ENCODE measurements around the gene GBA2.

Gene GBA2

DNA sequence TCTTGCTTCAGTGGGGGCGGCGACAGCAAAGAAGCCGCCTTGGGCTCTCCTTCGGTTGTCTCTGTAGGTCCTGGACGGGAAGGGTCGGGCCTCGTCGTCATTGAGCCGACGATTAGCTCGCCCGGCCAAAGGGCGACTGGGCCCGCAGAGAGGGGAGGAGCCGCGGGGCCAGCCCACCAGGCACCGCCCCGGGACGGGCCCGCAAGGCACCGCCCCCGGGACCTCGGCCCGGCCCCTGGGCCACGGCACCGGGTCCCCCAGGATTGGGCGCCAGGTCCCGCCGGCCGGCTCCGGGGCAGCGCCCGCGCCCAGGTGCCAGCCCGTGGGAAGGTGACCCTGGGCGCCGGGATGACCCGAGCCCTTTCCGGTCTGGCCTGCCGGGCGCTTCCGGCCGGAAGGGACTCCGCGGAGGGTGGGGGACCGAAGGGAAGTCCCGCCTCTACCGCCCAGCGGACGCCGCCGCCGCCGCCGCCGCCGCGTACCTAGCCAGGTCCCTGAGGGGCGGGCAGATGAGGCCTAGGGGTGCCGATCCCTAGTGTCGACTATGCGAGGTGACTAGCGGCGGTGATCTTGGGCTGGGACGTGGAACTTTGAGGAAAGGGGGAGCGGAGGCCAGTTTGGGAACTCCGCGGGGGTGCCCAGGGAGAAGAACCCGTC is at the start of gene GBA2, which contains the start of gene RGP1:
TSS of gene GBA2 (minus strand) at position 371 of the 657 bp plus-strand sequence. CDS start 524 bp downstream, outside the sequence.
TSS of gene RGP1 (plus strand) at position 430 of the 657 bp plus-strand sequence. CDS start 469 bp downstream, outside the sequence.
- peak; percentile 78 for DNase-seq

DNA sequence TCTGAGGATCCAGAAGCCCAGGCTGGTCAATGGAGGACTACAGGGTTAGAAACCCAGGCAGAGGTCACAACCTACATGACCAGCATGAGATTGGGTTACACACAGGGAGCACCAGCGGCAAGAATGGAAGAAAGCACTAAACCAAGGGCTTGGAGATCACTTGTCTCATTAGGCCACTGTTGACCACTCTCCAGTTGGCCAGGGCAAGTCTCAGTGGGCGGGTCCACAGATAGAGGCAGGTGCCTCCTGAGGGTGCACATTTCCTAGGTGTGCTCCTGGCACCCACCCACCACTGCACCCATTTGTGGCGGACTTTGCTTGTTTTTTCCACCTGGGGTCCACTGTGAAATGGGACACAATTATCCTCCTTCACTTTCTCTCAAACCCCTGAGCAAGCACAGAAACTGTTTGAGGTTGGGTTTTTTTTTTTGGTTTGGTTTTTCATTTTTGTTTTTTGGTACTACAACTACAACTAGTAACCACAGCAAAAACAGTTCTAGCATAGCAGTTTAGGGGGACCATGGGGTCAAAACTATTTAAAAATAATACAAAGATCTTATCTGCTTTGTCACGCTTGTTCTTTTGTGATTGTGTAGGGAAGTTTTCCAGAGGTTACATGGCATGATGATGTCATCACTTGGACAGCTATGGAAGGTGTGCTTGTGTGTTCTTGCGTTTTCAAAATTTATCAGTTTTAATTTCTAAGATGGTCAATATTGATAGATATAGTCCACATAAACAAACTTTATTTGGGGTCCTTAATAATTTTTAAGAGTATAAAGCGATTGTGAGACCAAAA is 48.5 kb upstream of the GBA2 start:
- no peak for DNase-seq

DNA sequence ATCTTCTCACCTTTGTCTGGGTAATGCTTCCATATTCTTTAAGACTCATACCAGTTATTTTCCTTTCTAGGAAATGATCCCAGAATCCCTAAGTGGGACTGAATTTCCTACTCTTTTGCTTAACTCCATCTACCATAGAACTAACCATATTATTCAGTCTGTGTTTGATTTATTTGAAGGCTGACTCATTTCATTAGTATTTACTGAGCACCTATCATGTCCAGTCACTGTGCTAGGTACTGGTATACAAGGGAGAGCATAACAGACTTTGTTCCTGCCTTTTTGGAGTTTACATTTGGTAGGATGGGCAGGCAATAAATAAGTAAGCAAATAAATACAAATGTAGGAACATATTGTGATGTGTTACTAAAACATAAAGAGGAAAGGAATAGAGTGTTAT is 46.7 kb upstream of the GBA2 start:
- DNase-seq, result no peak

DNA sequence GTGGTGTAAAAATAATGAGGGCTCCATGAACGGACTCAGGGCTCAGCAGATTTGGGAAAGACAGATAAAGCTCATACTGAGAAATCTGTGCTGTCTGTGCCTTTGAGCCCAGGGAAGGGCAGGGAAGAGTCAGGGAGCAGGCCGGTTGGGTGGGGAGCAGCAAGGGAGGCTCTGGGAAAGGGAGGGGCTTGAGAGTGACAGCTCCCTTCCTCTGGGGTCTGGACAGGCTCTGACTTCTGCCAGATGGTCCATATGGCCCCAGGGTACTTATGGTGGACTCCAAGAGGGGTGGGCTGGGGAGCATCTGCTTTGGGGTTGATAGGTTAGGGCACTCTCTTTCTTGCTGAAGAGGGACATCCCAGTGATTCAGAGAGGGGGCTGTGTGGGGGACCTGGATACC is 44.4 kb upstream of the GBA2 start:
- DNase-seq, result no peak

DNA sequence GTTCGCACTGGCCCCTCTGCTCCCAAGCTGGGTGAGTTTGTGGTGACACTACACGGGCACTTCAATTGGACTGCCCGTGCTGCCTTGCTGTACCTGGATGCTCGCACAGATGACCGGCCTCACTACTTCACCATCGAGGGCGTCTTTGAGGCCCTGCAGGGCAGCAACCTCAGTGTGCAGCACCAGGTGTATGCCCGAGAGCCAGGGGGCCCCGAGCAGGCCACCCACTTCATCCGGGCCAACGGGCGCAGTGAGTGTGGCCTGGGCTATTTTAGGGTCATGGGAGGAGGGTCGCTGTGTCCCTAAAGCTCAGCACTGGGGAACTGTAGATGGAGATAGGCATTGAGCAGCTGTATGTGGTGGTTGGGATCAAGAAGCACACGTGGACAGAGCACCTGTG is 43.8 kb upstream of the GBA2 start:
- no peak for DNase-seq

DNA sequence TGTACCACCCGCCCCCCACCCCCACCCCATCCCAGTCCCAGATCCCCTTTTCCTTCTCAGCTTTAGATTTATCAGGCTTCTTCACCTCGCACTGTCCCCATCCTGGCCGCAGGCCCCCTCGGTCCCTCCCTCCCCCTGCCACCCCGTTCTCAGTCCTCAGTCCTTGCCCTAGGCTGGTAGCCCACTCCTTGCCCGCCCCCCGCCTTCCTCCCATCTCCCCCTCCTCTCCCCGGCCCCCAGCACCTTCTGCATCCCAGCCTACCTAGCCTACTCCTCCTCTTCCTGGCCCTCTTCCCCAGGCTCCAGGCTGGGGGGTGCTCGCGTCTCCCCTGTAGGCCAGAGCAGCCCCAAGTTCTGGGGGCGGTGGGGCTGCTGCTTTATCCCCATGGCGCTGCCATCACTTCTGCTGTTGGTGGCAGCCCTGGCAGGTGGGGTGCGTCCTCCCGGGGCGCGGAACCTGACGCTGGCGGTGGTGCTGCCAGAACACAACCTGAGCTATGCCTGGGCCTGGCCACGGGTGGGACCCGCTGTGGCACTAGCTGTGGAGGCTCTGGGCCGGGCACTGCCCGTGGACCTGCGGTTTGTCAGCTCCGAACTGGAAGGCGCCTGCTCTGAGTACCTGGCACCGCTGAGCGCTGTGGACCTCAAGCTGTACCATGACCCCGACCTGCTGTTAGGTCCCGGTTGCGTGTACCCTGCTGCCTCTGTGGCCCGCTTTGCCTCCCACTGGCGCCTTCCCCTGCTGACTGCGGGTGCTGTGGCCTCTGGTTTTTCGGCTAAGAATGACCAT is 43.2 kb upstream of the GBA2 start:
- DNase-seq, result no peak

DNA sequence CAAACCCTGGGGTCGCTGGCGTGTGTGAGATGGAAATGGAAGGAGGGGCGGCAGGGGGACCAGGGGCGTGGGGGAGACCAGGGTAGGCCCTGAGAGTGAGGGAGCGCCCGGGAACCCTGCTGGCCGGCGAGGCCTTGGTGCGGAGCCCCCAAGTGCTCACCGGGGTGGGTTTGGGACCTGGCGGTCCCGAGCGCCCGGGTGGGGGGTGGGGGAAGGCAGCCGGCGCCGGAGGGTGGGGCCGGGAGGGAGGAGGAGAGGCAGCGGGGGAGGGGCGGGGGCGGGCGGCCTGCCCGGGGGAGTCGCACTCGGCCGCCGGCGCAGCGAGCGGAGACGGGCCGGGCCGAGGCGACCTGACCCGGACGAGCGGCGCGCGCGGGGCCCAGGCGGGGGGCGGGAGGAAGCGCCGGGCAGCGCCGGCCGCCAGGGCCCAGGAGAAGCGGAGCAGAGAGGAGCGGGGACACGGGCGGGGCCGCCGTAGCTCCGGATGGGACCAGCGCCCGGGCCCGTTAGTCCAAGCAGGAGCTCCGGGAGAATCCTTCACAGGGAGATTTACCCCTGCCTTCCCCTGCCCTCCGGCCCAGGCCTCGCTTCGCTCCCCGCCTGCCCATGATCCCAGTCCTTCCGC is 42.4 kb upstream of the GBA2 start, which contains the start of gene NPR2:
TSS of gene NPR2 (plus strand) at position 295 of the 625 bp plus-strand sequence. CDS start 818 bp downstream, outside the sequence.
- DNase-seq, result no peak

DNA sequence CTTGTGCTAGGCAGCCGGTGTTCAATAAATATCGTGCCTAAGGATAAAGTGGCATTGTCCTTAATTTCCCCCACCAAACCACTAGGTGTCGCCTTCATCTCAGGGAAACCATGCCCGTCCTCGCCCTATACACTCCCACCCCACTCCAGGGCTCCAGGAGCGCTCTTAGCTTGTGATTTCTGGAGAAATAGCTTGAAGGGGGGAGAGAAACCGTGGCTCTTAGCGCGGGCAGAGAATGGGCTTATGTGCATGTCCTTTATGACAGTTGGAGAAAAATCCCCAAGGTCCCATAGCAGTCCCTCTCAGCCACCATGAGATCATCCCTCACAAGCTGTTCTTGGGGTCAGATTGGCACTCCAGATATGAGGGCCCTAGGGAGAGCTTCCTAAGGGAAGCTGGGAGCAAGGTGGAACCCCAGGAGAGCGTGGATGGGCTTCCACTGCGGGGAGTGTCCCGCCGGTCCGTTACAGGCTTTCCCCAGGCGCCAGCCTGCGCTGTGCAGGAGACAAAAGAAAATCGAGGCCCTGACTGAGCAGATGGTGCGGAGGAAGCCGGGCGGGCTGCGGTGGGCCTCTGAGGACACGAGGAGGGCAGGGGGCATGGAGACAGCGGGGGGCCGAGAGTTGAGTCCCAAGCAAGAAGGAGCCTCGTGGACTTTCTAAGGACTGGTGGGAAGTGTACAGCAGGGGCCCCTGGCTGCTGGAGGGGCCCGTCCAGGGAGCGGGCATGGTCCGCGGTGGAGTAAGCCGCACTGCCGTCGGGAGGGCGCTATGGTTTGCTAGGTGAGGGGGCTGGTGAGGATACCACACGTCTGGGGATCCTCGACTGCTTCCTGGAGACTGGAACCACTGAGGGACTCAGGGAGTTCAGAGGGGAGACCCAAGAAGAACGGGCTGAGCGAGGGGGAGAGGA is 41.6 kb upstream of the GBA2 start:
- DNase-seq, result peak; percentile 68

DNA sequence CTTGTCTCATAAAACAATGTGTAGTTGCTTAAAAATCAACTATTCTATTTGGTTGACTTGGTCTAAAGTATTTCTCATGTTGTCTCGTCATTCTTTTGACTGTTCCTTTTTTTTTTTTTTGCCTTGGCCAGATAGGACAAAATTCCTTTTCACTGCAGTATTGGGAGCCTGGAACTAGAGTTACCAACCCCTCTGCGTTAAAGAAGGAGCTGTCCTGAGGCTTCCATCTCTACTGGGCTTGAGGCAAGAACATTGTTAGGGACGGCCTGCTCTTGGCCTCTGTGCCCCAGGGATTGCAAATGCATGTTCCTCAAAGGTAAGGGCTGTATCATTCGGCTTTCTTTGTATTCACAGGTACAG is 41.0 kb upstream of the GBA2 start:
- DNase-seq, result no peak

DNA sequence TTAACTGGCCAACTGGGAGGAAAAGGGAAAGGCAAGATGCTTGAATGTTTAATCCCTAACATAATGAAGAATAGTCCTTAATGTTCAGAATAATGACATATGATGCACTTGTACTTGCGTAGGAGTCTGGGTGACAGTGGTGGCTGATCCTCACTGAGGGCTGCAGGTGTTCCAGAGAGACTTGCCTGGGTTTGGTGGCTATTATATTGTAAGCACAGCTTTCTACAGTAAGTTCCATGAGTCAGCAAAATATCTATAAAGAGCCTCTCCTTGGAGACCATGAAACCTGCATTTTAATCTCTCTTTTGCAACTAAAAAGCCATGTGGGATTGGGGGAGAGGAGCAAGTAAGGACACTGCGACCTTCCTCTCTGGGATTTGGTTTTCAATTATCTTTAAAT is 40.5 kb upstream of the GBA2 start:
- DNase-seq, result no peak

DNA sequence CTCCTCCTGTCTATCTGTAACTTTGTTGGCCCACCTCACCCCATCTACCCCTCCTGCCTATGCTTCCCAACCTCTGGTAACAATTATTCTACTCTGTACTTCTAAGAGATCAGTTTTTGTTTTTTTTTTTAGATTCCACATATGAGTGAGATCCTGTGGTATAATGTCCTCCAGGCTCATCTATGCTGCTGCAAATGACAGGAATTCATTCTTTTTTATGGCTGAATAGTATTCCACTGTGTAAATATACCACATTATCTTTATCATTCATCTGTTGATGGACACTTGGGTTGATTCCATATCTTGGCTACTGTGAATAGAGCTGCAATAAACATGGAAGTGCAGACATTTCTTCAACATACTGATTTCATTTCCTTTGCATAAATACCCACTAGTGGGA is 34.4 kb upstream of the GBA2 start:
- no peak for DNase-seq

DNA sequence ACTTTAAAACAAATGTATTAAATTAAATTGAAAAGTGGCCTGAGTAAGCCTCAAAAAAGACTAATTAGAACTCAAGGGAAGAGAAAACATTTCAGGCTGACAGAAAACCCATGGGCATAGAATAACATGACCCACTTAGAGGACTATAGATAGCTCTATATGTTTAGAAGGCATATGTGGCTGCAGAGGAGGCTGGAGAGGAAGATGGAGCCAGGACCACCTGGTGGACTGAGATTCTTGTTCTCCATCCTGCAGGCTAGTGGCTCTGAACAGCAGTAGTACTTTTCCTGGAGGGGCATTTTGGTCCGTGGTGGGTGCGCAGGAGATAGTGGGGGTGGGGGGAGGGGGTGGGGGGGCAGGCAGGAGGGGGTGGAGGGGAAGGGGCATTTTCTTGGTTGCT is 32.0 kb upstream of the GBA2 start:
- DNase-seq, result no peak

DNA sequence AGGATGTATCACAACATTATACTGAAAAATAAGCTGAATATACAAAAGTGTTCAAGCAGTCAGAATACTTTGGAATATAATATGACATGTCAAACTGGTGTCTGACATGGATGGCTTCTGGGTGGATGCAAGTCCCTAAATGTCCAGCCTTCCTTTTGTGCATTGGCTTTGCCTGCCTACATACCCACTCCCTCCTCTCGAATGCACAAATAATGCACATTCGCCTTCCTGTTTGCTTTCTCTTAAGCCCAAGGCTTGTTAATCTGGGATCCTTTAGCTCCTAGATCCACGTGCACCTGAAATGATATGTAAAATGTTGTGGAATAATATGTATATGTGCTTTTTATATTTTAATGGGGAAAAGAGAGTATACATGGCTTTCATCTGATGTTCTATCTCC is 29.5 kb upstream of the GBA2 start:
- no peak for DNase-seq

DNA sequence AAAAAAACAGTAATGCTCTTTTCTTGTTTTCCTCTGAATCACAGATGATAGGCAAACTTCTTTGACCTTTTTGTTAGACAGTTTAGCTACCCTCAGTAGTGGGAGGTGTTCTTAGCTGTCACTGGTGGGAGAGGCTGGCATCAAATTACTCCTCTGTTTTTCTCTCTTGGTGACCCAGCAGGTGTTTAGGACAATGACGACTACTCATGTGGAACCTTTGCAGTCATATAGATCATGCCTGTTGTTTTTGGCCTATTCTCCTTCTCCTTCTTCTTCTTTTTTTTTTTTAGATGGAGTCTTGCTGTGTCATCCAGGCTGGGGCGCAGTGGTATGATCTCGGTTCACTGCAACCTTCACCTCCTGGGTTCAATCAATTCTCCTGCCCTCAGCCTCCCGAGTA is 27.0 kb upstream of the GBA2 start:
- peak; percentile 92 for DNase-seq

DNA sequence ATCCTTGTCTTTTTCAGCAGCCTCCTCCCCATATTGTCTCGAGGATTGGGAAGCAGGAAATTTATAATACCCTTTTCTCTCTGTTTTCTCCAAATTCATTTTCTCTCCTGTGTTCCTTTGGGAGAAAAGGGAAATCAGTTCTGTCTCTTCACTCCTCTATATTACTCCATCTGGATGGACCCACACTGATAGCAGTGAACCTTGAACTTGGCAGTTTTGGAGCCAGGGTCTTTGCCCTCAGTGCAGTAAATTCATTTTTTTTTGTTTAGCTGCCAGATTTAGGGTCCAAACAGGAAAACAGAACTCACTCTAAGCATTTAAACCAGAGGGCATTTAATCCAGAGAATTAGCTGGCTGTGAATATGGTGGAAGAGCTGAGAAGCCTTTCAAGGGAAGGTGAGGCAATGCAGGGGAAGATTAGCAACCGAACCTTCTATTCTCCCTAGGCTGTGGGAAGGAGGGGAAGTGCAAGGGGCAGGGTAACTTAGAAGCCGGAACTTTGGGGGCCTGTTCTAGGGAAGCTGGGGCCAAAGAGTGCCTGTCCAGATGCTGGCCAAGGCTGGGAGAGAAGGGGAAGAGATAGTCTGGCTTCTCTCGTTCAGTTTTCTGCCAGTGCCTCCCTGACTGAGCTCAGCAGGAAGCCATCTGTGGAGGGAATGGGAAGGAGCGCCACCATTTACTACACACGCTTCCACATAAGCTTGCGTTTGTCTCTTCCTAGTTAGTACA is 26.0 kb upstream of the GBA2 start:
- peak; percentile 35 for DNase-seq

DNA sequence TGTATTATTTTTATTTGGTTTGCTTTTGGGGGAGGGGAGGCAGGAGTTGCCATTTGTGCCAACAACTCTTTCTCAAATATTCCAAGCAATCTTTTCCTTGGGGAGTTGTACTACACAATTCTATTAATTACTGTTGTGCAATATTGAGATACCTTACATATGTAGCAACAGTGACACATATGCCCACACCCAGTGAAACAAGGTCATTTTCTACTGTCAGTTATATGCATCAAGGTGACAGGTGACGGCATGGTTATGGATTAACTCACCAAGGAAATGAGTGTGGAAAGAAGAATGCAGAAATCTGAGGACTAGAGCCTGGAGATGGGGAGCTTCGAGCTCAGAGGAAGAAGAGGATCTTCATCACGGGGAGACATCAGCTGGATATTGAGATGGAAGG is 22.9 kb upstream of the GBA2 start:
- DNase-seq, result peak; percentile 18

DNA sequence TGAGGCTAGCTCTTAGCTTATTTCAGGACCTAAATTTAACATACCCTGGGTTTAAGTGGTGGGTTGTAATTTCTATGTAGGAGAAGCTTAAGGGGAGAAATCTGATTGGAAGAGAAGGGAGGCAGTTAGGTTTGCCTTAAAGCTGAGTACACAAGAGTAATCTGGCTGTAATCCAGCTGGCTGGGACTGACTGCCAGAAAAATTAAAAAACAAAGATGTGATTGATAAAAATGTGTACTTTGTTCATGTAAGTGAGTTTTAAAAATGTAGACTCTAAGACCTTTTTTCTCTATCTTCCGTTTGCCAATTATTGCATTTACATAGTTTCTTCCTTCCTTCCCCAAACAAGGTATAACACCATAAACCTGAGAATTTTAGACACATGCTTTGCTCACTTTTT is 22.5 kb upstream of the GBA2 start:
- DNase-seq, result peak; percentile 64

DNA sequence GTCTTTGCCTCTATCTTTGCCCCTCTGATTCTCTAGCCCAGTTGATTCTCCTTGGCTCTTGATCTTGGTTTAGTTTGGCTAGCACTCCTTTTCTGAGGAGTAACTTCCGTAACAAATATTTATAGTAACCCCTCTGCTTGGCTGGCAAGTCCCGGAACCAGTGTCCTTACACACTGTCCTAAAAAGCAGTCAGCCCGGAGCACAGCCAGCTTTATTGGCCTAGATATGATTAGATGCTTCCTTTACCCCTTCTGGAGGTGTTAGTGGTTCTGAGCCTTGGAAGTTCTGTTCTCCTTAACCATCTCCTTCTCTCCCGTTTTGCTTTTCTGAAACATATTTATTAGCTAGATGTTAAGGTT is 22.0 kb upstream of the GBA2 start:
- no peak for DNase-seq

DNA sequence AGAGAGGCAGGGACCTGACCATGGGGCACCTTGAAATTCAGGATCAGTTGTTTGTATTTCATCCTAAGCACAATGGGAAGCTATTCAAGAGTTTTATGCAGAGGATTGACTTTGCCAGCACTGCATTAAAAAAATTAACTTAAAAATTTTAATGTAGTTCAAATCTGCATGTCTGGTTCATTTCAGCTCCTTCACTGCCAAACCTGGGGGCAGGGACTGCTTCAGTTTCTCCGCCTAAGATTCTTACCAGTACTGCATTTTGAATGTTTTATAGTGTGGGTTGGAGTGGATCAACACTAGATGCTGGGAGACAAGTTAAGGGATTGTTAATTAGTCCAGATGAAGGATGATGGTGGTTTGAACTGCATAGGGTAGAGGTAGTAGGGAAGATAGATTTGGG is 20.7 kb upstream of the GBA2 start:
- no peak for DNase-seq

DNA sequence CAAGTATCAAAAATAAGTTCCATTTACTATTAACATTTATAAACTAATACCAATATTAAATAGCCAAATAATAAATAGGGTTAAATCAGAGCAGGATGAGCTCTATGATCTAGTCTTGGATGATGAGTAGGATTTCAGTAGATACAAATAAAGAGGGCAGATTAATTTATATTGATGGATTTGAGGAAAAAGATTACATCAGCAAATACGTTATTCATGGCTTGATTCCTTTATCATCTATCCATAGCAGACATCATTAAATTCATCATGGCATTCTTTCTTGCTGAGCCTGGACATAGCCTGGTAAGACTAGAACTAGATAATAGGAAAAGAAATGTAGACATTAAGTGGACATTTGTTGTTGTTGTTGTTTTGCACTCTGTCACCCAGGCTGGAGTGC is 18.4 kb upstream of the GBA2 start:
- no peak for DNase-seq

DNA sequence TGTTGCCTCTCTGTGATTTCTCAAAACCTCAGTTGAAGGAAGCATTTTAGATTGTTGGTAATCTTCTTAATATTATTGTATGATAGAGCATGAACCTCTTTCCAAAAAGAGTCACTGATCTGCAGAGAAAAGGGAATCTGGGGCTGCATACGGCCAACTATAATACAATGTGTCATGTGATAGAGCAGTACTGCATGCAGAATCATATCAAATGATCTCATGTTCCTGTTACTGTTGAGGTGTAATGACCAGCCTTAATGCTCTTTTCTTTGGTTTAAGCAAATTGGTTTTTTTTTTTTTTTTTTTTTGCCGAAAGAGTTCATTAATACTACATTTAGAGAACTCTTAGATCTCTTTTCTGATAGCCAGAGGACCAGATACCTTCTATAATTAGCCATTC is 18.0 kb upstream of the GBA2 start:
- no peak for DNase-seq

All from NCI-H345 (cell line).